HG03060 (cell line): ENCODE results near the gene RUFY1.
"Not testable (repeated sequence)": the region's sequence is repeated elsewhere in the genome, so short reads cannot be mapped to it uniquely, and the experiment has no call there.

ENCODE experiments used
- ATAC-seq: cut with Tn5 transposase; IDR thresholded peaks from one replicate; pipeline ENCODE4 v1.9.1; 2021; ENCODE audit warnings: low read depth, moderate number of reproducible peaks; ENCODE audit not compliant: unreplicated experiment

RUFY1 gene

DNA sequence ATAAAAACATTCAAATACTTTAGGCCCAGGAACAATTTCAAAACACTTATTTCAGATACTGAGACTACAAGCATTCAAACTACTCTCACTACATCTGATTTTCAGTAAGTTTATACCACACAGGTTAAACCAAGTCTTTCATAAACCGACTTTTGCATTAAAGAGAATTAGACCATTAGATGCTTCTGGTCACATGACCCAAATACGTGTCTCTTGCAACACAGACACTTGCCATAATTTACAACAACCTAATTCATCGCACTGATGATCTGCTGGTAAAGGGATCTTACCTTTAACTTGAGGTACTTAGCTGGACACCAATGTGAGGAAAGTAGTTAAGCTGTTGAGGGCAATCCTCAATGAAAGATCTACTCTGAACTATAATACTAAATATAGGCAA is 69.9 kb downstream of the RUFY1 start:
- no peak for ATAC-seq

DNA sequence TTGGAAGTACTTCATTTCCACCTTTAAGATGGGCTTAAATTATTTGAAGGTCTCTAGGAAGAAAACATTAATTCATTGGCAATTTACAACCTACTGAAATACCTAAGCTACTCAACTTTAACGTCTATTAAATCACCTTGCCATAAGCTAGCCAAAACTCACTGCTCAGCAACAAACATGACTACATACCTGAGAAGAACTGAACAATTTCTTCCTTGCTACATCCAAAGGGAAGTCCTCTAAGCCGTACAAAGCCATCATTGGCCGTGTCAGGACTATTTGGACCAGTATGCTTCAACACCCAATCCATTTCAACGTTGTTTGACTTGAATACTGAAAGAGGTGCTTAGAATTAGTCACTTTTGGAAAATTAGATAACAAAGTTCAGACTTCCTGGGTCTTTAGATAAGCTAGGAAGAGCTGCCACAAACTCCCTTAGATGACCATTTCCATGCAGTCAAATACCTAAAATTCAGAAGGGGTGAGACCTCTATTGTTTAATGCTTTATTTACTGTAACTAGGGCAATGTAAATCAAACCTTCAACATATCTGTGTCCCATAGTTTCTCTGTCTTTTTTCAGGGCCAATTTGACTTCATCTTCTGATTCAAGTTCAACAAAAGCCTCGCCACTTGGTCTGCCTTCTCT is 70.5 kb downstream of the RUFY1 start:
- no peak for ATAC-seq

DNA sequence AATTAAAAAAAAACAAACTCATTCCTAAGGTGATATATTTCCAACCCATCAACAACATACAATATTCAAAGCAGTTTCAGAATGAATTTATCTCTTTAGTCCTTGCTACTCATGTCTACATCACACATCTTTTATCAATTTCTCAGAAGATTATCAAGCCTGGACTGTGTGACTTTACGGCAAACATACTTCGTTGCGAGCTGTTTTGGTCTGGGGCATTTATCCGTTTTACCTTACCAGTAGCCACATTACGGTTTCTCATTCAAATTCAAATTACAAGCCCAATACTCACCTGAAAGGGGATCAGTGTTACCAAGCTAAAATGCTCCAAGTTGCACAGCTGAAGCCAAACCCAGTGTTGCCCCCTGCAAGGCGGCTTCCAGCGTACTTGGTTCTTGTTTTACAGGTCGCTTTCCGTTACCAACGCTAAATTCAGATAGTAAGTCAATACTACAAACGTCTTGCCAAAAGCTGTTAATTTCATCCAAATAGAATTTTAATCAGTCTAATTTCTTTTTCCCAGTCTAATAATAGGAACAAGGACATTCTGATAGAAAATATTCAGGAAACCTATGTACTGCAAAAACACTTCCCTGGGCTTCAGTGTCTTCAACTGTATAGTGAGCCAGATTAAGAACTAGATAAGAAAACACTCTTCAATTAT is 71.3 kb downstream of the RUFY1 start:
- ATAC-seq, result no peak

DNA sequence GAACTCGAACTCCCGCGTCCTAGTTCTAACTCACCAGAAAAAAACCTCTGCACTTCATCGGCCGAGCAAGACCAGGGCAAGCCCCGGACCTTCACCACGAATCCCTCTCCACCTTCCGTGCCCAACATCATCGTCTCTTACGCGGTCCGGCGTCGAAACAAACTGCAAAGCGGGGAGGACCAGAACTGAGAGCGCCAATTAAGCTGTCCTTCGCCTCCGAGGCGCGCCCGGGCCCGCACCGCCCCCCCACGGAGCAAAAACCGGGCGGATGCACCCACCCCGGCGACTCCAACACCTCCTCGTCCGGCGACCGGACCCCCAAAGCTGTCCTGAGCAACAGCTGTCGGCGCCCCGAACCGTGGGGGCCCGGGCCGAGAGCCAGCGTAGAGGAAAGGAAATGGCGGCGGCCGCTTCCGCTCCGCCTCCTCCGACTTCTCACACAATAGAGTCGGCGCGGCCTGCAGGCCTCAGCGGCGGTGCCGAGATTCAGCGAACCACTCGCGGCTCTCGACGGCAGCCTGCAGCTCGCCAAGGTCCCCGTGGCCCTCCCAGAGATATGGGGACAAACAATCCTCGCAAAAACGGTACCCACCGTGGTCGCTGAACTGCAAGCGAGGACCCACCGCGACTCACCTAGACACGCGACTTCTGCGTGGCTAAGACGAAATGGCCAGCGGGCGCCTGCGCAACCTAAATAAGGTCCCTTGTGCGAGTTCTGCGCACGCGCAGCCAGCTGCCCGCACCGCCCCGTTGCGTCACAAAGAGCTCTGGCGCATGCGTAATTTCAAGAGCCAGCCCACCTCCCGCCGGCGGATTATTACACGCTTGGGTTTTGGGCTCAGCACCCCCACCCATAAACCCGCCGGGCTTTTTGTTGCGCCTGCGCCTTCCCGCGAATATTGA is 72.9 kb downstream of the RUFY1 start, which contains the start of gene HNRNPH1:
HNRNPH1 (minus strand) TSS at position 669 of the 903 bp plus-strand sequence; CDS start at position 131, 538 bp downstream.
- ATAC-seq, result peak; percentile 79

DNA sequence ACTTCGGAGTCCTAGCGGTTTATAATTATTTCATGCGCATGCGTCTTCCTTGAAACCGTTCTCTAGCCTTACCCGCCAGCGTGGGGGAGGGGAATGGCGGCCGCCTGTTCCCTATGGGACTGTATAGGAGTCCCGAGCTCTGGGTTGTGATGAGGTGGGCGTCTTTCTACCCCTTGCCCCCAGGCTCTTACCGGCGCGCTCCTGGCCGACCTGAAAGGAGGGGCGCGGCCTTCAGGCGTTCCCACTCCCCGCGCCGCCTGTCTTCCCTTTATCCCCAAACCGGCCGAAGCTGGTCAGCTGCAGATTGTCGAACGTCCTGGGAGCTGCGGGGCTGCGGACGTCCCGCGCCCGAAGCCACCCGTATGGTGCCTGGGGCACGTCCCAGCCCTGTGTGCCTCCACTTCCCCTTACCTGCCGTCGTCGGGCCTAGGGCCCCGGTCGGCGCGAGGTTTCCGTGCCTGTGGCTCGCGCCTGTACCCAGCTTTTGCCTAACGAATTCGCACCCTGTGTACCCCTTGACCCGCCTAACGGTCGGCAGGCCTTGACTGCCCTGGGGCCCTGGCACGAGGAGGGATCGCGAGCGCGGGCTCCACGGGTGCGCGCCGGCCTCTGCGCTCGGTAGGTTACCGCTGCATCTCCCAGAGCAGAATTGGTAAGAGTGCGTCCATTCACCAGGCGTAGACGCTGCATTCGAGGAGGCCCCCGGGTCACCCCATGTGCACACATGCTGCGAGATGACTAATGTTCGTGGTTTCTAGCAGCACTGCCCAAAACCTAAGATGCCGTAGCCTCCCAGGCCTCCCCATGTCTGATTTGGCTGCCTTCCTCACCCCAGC is 73.8 kb downstream of the RUFY1 start:
- ATAC-seq, result no peak

DNA sequence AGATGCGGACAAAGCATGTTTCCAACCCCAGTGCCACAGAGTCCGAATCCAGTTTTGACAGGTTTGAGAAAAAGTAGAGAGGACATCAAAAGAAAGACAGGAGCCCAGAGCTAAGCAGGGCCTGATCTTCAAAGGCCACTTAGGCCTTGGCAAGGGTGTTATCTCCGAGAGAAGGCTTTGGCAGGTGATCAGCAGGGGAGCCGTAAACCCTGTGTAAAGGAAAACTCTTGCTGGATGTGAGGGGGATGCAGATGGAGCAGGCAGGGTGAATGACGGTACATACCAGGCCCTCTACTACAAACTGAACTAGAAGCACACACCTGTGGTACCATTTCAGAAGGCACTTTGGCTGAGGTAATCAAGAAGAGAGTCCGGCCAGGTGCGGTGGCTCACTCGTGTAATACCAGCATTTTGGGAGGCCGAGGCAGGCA is 74.5 kb downstream of the RUFY1 start:
- ATAC-seq, result no peak

DNA sequence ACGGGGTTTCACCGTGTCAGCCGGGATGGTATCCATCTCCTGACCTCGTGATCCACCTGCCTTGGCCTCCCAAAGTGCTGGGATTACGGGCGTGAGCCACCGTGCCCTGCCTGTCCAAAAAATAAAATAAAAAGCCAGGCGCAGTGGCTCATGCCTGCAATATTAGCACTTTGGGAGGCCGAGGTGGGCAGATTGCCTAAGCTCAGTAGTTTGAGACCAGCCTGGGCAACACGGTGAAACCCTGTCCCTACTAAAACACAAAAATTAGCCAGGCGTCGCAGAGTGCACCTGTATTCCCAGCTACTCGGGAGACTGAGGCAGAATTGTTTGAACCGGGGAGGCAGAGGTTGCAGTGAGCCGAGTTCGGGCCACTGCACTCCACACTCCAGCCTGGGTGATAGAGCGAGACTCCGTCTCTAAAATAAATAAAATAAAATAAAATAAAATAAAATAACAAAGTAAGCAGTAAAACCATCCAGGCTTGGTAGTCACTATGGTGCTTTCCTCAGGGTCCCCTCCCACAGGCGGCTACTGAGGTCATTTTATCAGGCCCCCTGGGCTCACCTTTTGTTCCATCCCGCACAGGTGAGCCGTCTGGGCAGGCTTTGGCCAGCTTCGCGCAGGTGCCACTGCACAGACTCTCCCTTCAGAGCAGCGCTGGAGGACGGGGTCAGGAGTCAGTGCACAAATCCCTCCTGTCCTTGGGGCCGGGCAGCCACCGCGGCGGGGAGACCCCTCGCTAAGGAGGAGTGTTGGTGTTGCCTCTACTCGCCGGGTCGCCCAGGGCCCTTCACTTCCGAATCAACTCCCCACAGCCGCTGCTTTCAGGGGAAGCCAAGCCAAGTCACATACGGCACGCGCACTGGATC is 83.4 kb downstream of the RUFY1 start:
- ATAC-seq, result peak; percentile 21

DNA sequence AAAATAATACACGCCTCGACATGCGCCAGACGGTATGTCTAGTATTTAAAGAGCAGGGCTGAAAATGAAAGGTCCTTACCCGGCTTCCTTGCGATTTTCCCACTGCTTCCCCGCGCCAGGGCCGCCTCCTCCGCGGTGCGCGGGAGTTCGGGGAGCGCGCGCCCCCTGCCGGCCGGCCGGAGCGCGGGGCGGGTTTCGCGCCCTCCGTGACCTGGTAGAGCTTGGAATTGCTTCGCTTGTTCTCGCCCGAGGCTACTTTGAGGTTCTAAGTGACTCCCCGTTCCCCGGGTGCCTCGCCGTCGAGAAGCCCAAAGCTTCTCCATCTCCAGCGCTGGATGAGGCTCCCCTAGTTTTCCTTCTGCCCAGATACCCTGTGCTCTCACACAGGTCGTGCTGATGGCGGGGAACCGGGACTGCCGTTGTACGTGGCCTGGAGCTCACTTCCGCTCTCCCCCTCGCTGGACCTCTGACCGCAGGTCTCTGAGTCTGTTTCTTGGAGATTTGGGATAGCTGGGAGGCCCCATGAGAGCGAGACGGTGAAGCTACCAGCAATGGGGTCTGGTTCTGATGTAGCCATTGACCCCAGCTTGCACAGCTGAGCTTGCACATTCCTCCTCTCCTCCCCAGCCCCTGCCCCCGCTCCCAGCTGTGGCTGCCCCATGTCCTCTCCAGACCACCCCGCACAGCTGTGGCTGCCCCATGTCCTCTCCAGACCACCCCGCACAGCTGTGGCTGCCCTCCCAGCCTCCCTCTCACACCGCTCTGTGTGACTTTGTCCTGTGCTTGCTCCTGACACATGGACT is 84.2 kb downstream of the RUFY1 start:
- ATAC-seq, result peak; percentile 79

DNA sequence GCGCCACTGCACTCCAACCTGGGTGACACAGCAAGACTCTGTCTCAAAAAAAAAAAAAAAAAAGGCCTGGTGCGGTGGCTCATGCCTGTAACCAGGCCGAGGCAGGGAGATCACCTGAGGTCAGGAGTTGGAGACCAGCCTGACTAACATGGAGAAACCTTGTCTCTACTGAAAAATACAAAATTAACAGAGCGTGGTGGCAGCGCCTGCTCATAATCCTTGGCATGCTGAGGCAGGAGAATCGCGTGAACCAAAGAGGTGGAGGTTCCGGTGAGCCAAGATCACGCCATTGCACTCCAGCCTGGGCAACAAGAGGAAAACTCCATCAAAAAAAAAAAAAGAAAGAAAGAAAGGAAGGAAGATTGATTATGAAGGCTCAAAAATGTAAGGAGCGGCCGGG is 88.9 kb downstream of the RUFY1 start:
- ATAC-seq, result not testable (repeated sequence)

DNA sequence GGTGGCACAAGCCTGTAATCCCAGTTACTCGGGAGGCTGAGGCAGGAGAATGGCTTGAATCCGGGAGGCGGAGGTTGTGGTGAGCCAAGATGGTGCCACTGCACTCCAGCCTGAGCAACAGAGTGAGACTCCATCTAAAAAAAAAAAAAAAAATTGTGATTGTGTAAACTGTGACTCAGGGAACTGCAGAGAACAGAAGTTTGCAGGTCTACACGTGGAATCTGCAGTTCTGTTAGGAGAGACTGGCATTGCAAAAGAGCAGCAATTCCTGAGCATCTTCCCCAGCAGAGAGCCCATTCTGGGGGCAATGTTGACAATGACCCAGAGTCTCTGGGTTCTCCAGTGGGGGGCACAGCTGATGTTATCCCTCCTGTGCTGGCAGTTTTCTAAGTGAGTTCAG is 91.4 kb downstream of the RUFY1 start:
- not testable (repeated sequence) for ATAC-seq

DNA sequence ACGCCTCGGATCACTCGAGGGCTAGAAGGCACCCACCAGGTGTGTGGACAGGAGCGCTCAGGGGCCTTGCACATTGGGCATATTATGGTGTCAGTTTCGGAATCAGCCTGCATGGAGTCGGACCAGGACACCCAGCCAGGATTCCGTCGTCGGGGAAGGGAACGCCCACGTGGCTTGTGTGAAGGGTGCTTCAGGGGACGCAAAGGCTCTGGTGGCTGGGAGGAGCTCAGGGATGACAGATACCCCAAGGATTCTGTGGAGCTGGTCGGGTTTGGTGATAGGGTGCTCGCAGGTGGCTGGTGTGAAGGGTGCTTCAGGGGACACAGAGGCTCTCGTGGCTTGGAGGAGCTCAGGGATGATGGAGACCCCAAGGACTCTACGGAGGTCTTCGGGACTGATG is 92.3 kb downstream of the RUFY1 start:
- not testable (repeated sequence) for ATAC-seq

DNA sequence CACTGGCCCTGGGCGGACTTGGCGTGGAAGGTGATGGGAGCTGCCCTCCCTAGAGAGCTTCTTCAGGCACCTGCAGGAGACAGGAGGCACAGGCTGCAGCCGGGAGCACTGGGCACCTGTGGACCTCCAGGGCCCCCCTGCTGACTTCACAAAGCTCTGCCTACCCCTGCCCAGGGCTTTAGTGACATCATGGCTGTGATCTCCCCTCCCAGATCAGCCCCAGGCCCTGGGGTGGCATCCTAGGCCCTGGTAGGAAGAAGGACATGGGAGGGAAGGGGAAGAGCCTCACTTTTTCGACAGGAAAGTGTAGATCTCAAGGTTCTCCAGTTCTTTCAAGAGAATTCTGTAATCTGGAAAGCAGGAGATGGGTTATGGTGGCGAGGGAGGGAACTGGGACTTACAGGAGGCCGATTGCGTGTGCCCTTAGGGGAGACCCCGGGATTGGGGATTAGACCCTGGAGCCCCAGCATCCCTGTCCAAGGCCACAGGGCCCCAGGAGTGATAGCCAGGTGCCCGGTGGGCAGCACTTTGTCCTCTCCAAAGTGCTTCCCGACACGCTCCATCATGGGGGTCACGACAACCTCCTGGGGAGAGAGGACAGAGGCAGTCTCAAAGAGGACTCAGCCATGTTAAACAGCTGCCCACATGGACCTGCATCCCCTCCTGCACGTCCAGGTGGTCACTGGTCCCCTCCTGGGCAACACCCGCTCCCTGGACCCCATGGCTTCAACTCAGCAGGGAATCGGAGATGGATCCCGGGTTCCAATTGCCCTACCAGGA is 93.0 kb downstream of the RUFY1 start:
- ATAC-seq, result not testable (repeated sequence)

DNA sequence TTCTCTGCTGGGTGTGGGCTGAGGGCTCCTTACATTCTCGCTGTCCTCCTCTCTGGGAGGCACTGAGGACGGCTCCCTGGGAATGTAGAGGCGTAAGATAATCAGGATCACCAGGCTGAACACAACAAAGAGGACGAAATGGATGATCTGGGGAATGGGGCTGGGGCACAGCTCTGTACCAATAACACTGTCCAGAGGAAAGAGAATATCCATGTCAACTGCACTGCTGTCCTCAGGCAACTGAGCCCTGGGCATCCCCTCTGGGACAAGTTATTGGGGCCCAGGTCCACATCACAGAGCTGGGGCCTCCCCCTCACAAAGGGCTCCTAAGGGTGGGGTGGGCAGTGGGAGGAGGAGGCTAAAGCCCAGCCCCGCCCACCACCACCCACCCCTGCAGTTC is 94.4 kb downstream of the RUFY1 start:
- ATAC-seq, result not testable (repeated sequence)

DNA sequence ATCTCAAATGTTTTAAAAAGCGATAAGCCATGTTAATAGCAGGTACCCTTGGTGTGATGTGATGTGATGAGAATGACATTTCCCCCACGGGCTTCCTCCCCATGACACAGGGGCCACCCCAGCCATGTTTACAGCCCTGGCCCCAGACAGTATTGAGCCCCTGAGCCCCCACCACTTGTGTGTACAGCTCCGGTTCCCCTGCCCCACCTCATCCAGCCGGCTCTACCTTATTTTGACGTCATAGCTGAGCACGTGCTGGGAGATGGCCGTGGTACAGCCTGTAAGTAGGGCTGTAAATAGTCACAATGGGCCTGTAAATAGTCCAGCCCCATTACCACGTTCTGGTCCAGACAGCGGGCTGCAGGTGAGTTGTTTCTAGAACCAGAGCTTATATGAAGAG is 98.1 kb downstream of the RUFY1 start:
- no peak for ATAC-seq

DNA sequence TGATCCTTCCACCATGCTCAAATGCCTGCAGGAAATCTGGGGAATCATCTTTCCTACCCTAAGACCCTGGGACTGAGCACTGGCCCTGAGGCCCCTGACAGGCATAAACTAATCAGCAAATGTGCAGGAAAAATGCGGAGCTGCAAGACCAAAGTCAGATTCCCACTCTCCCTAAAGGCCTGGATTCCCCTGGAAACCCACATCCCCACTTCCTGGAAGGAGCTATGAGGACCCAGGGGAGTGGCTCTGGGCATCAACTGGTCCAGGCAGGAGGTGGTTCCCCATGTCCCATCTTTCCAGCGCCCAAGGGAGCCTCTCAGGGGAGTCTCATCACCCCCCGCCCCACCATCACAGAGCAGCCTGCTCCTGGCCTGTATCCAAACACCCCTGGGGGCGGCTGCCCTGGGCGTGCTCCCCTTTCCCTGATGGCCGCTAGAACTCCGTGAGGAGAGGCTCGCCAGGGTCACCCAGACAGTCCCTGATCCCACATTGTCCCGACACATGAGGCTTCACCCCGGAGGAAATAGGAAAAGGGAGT is 98.9 kb downstream of the RUFY1 start:
- not testable (repeated sequence) for ATAC-seq

DNA sequence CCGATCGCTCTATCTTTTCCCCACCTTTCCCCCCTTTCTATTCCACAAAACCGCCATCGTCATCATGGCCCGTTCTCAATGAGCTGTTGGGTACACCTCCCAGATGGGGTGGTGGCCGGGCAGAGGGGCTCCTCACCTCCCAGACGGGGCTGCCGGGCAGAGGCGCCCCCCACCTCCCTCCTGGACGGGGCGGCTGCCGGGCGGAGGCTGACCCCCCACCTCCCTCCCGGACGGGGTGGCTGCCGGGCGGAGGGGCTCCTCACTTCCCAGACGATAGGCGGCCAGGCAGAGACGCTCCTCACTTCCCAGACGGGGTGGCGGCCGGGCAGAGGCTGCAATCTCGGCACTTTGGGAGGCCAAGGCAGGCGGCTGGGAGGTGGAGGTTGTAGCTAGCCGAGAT is 99.9 kb downstream of the RUFY1 start:
- ATAC-seq, result not testable (repeated sequence)

DNA sequence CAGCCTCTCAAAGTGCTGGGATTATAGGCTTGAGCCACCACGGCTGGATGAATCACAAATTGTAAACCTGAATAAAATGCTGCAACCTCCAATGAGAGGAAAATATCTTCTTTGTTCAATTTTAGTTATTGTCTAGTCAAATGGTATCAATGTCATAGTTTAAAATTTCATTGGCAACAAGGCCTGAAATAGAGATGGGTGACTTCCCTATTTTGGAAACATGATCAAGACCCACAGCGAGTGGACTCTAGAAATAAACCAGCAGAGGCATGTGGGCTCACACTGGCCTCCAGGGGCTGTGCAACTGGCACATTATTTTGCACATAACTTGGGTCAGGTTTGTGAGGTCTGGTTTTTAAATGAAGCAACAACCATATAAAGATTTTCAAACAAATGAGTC is 102.8 kb downstream of the RUFY1 start:
- ATAC-seq, result not testable (repeated sequence)
